Nephron (organoid): ENCODE measurements around the gene DCTN4.
A peak's percentile ranks its signal among the peaks of the same experiment; 100 is the strongest.

Experiments
- H3K27ac Mint-ChIP-seq, 3 experiments: 2 replicates each; pipeline ENCODE4 v1.8.0; 2020; ENCODE audit warnings: mixed read lengths in 3 of 3, mild to moderate bottlenecking in 2 of 3, moderate library complexity in 1 of 3
- H3K27me3 Mint-ChIP-seq: 2 replicates; pipeline ENCODE4 v1.8.0; 2021; ENCODE audit warnings: low read depth, mild to moderate bottlenecking, moderate library complexity, mixed read lengths
- H3K36me3 Mint-ChIP-seq: 2 replicates; pipeline ENCODE4 v1.8.0; 2020; ENCODE audit warnings: low read depth, mixed read lengths
- H3K4me1 Mint-ChIP-seq: 2 replicates; pipeline ENCODE4 v1.8.0; 2020; ENCODE audit warnings: mixed read lengths
- H3K4me3 Mint-ChIP-seq, 3 experiments: 2 replicates each; pipeline ENCODE4 v1.8.0; 2020; ENCODE audit warnings: mild to moderate bottlenecking in 3 of 3, mixed read lengths in 3 of 3, moderate library complexity in 2 of 3
- H3K9me3 Mint-ChIP-seq: 2 replicates; pipeline ENCODE4 v1.8.0; 2020; ENCODE audit warnings: mixed read lengths
- TF ChIP-seq, protein P1 (sequence below), 3 experiments: fragments of 200-600 bp; sonication (generic); IDR thresholded peaks; one replicate each; pipeline ENCODE4 v1.5.0; 2021; ENCODE audit warnings: antibody characterized with exemption in 3 of 3; ENCODE audit not compliant: unreplicated experiment in 3 of 3

The DCTN4 gene

DNA sequence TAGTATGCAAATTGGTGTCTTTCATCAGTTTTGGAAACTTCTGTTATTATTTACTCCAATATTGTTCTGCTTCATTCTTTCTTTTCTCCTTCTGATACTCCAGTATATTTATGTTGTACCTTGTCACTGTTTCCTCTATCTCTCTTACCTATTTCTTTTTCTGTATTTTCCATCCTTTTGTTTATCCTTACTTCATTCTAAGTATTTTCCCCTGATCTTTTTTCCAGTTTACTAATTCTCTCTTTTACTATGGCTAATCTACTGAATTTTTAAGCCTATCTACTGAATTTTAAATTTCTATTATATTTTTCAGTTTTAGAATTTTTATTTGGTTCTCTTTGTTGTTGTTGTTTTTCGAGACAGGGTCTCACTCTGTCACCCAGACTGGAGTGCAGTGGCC lies 27.1 kb upstream of the DCTN4 start:
- no peak overlapping the region for H3K27ac Mint-ChIP-seq
- TF ChIP-seq, protein P1, sequence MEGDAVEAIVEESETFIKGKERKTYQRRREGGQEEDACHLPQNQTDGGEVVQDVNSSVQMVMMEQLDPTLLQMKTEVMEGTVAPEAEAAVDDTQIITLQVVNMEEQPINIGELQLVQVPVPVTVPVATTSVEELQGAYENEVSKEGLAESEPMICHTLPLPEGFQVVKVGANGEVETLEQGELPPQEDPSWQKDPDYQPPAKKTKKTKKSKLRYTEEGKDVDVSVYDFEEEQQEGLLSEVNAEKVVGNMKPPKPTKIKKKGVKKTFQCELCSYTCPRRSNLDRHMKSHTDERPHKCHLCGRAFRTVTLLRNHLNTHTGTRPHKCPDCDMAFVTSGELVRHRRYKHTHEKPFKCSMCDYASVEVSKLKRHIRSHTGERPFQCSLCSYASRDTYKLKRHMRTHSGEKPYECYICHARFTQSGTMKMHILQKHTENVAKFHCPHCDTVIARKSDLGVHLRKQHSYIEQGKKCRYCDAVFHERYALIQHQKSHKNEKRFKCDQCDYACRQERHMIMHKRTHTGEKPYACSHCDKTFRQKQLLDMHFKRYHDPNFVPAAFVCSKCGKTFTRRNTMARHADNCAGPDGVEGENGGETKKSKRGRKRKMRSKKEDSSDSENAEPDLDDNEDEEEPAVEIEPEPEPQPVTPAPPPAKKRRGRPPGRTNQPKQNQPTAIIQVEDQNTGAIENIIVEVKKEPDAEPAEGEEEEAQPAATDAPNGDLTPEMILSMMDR (IDR thresholded peaks at IDR 0.05; ENCODE audit: unreplicated experiment in 3 of 3) = no peak
- peaks cover 3% of the 10 kb centered on the region for H3K27me3 Mint-ChIP-seq
- peaks cover 9% of the 10 kb centered on the region for H3K36me3 Mint-ChIP-seq
- peaks cover 60% of the 10 kb centered on the region for H3K4me1 Mint-ChIP-seq
- H3K9me3 Mint-ChIP-seq = peaks cover 3% of the 10 kb centered on the region
- no peak overlapping the region for H3K4me3 Mint-ChIP-seq

DNA sequence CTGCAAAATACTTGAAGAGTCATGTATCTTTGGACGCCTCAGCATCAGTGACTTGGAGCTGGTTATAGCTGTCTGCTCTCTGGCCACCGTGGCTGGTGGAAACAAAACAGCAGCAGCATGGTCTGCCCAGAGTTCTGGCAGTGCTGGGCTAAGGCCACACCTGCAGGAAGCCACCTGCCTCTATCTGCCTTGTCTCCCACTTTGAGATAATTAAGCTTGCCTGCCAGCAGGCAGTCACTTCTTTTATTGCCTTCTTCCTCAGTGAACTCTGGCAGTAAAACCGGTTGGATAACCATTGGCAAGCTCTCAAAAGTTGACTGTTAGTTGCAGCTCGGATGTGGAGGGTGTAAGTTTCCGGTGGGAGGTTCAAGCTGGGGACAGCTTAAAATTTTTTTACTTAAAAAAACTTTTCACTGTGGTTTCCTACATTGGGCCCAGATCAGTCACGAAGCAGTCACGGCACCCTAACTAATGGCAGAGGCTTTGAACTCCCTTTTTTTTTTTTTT lies 24.7 kb upstream of the DCTN4 start:
- TF ChIP-seq, protein P1 (IDR thresholded peaks at IDR 0.05; ENCODE audit: unreplicated experiment in 3 of 3) = no peak
- H3K4me3 Mint-ChIP-seq = peak overlapping the region; percentile 9 to 54 (median 29)
- H3K4me1 Mint-ChIP-seq = peaks cover 58% of the 10 kb centered on the region
- H3K27ac Mint-ChIP-seq = peak overlapping the region; percentile 59 to 83 (median 78)
- peaks cover 3% of the 10 kb centered on the region for H3K27me3 Mint-ChIP-seq
- peaks cover 9% of the 10 kb centered on the region for H3K36me3 Mint-ChIP-seq
- peaks cover 3% of the 10 kb centered on the region for H3K9me3 Mint-ChIP-seq

DNA sequence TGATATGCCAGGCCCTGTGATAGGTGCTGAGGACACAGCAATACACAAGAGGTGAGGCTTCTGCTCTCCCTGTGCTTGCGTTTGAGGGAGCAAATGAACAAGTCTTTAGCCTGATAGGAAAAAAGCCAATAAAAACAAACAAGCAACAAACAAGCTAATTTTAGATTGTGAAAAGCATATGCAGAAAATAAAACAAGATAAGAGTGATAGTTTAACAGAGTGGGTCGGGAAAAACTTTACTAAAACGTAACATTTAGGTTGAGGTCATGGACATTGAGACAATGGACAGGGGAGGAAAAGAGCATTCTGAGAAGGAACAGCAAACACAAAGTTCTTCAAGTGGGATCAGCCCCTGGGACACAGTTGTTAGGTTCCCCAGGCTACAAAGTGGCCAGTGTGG lies 24.0 kb upstream of the DCTN4 start:
- TF ChIP-seq, protein P1 (IDR thresholded peaks at IDR 0.05; ENCODE audit: unreplicated experiment in 3 of 3) = no peak
- Mint-ChIP-seq H3K27me3 (peaks cover 3% of the 10 kb centered on the region), H3K36me3 (peaks cover 9% of the 10 kb centered on the region), H3K9me3 (peaks cover 3% of the 10 kb centered on the region), H3K4me1 (peaks cover 63% of the 10 kb centered on the region), H3K4me3 (peak overlapping the region in 2 of 3 experiments; percentile 37 to 56), H3K27ac (peak overlapping the region; percentile 59 to 83 (median 78))

DNA sequence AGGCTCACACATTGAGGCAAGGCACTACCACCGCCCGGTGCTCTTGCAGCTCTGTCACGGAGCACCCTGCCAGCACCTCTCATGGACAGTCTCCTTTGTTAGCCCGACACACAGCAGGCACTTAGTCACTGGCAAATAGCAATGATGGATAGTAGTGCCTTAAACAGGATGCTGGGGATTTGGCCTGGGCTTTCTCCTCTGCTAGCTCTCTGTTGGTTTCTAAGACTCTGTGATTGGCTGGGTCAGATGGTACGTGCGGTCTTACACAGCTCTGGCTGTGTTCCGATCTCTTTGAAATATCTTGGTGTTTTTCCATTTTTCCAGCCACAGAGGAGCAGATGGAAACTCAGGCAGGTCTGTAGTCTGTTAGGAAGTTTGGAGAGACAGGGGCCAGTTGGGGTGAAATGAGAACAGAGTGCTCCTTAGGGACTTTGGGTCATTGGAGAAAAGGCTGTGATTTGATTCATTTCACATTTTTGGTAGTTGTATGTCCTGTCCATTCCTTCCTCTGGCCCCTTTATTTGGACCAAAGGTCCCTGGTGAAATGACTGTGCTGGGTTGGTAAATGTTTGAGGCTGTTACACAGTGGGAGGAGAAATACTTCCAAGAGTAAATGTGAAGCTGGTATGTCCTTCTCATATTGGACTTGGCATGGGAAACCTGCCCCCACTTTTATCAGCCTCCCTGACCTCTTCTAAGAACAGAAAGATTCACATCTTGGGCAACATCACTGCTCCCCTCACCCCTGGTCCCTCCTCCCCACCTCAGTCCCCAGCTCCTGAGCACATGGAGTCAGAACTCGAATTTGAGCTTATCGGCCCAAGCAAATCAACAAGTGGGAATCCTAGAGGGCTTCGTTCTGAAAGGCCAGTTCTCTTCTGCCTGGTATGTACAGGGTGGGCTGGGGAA lies 23.1 kb upstream of the DCTN4 start:
- TF ChIP-seq, protein P1 (IDR thresholded peaks at IDR 0.05; ENCODE audit: unreplicated experiment in 3 of 3) = no peak
- H3K4me1 Mint-ChIP-seq = peaks cover 66% of the 10 kb centered on the region
- H3K9me3 Mint-ChIP-seq = peaks cover 3% of the 10 kb centered on the region
- peaks cover 3% of the 10 kb centered on the region for H3K27me3 Mint-ChIP-seq
- H3K4me3 Mint-ChIP-seq = peak overlapping the region; percentile 34 to 97 (median 69)
- peaks cover 9% of the 10 kb centered on the region for H3K36me3 Mint-ChIP-seq
- H3K27ac Mint-ChIP-seq = peak overlapping the region; percentile 83 to 94 (median 86)

DNA sequence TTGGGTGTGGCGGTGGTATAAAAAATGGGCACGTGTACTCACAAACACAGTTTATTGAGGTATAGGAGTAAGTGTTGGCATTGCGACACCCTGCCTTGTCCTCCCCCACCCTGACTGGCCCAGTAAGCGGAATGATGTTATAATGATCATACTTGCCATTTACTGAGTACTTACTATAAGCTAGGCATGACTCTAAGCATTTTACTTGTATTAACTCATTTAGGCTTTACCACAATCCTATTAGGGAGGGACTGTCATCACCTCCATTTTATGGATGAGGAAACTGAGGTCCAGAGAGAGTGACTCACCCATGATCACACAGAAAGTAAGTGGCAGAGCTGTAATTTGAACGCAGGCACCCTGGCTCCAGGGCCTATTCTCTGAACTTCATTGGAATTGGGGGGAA lies 22.0 kb upstream of the DCTN4 start:
- Mint-ChIP-seq H3K9me3 (peaks cover under 1% of the 10 kb centered on the region), H3K36me3 (peaks cover 5% of the 10 kb centered on the region), H3K4me3 (peak overlapping the region; percentile 95 to 99 (median 97)), H3K27me3 (peaks cover 3% of the 10 kb centered on the region), H3K4me1 (peaks cover 66% of the 10 kb centered on the region), H3K27ac (peak overlapping the region in 2 of 3 experiments; percentile 55 to 83)
- TF ChIP-seq, protein P1 (IDR thresholded peaks at IDR 0.05; ENCODE audit: unreplicated experiment in 3 of 3) = no peak
